NCI-H1092 treated with DMSO at 0.1 percent for 48 hours (cell line): Measurements from ENCODE around the gene PREX1.

ENCODE experiments used
- DNase-seq: peaks from one replicate; lab custom pipeline; 2025; lab: John Stamatoyannopoulos, UW

Gene PREX1

GRCh38 chr20:48703107-48703506 lies 124.7 kb downstream of the PREX1 start:
- peak; percentile 32 for DNase-seq

- DNase-seq: no peak
Observed at GRCh38 chr20:48702455-48702913, 125.3 kb downstream of the PREX1 start.

GRCh38 chr20:48701702-48702101 lies 126.1 kb downstream of the PREX1 start:
- no peak for DNase-seq

GRCh38 chr20:48698507-48699267 lies 129.1 kb downstream of the PREX1 start:
- peak; percentile 11 for DNase-seq

GRCh38 chr20:48697845-48698491 lies 129.8 kb downstream of the PREX1 start:
- DNase-seq: peak; percentile 39

GRCh38 chr20:48696671-48697070 lies 131.1 kb downstream of the PREX1 start:
- DNase-seq: no peak

- no peak for DNase-seq
Observed at GRCh38 chr20:48695738-48696137, 132.1 kb downstream of the PREX1 start.

GRCh38 chr20:48695255-48695654 lies 132.5 kb downstream of the PREX1 start:
- no peak for DNase-seq

- DNase-seq: no peak
Observed at GRCh38 chr20:48694381-48694865, 133.4 kb downstream of the PREX1 start.

- DNase-seq: no peak
Observed at GRCh38 chr20:48691523-48691922, 136.3 kb downstream of the PREX1 start.

GRCh38 chr20:48690888-48691287 lies 136.9 kb downstream of the PREX1 start:
- no peak for DNase-seq

GRCh38 chr20:48689874-48690571 lies 137.8 kb downstream of the PREX1 start:
- DNase-seq: no peak

GRCh38 chr20:48689388-48689787 lies 138.4 kb downstream of the PREX1 start:
- DNase-seq: no peak

GRCh38 chr20:48688579-48688978 lies 139.2 kb downstream of the PREX1 start:
- no peak for DNase-seq

GRCh38 chr20:48687117-48687800 lies 140.5 kb downstream of the PREX1 start:
- no peak for DNase-seq

GRCh38 chr20:48686238-48687116 lies 141.3 kb downstream of the PREX1 start:
- DNase-seq: no peak

- DNase-seq: no peak
Observed at GRCh38 chr20:48685300-48685699, 142.5 kb downstream of the PREX1 start.

GRCh38 chr20:48684501-48685041 lies 143.2 kb downstream of the PREX1 start:
- no peak for DNase-seq

- no peak for DNase-seq
Observed at GRCh38 chr20:48683467-48684175, 144.2 kb downstream of the PREX1 start.
